ENCODE measurements around the gene DENND5B. TPM values are rescaled to one million over a fixed set of nuclear protein-coding genes. Genes with fewer than 3 reads are reported as not detected.
"Not testable (repeated sequence)": the region's sequence is repeated elsewhere in the genome, so short reads cannot be mapped to it uniquely, and the experiment has no call there.

The DENND5B gene
- polyA plus RNA-seq, 3 donors: 26.9 to 32.1 (median 28.4) TPM

DNA sequence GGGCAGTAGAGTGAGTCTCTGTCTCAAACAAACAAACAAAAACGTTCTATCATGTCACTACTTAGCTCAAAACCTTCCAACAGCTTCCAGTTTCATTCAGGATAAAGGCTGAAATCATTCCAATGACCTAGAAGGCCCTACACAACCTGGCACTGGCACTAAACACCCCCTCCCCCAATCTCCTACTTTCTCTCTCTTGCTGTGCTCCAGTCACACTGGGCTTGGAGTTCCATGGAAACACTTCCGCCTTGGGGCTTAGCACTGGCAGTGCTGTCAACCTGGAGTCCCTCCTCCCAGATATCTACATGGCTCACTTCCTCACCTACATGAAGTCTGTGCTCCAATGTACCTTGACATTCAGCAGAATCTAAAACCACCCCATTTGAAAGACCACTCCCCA, 199.9 kb downstream of the DENND5B start:
- DNase-seq (ENCODE audit: low read depth in 3 of 3, low spot score in 2 of 3): no peak

GRCh38 chr12:31388713-31389112, 202.2 kb downstream of the DENND5B start:
- DNase-seq (ENCODE audit: low read depth in 3 of 3, low spot score in 2 of 3): no peak

DNA sequence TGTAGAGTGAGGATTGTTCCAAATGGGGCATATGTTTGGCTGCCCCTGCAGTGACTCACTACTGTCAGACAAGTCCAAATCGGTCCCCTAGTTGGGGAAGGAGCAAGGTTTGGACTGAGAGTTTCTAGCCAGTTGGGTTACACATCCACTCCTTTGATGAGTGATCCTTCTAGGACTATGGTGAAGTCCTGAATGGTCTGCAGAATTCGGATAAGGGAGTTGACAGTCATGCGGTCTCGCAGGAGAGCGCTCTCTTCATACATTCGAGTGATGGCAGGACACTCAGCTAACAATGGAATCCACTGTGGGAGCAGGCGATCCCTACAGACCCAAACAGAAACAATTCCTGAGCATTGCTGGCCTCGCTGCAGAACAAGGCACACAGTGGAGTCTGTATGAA, 203.5 kb downstream of the DENND5B start:
- DNase-seq (ENCODE audit: low read depth in 3 of 3, low spot score in 2 of 3): no peak

DNA sequence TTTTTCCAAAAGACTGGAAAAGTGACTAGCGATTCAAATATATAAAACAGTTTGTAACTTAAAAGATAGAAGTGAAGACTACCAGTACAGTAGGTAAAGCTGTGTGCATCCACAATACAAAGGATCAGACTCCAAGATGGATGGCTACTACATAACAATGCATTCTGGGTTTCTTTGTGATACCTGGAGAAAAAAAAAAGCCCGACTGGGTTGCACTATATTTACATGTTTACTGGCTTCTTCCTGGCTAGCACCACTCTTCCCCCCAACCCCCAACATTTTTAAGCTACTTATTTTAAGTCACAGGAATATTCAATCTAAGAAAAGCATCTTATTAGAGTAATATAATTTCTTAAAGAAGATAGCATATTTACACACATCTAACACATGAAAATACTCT, 203.9 kb downstream of the DENND5B start:
- DNase-seq (ENCODE audit: low read depth in 3 of 3, low spot score in 2 of 3): no peak

DNA sequence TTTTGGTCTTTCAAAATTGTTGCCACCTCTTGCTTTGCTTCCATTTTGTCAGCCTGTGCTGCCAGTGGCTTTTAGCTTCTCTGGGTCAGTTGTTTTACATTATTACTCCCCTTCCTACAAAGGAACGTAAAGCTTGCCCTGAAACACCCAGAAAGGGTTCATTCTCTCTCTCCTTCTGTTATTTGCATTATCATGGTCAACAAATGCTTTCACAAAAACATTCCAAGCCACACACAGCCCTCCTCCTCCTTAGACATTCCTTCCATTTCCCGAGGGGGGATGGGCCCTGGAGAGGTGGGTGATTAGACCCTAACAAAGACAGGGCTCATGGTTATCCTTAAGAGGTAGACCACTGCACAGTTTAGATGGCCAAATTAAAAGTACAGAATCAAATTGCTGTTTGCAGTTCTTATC, 204.6 kb downstream of the DENND5B start:
- DNase-seq (ENCODE audit: low read depth in 3 of 3, low spot score in 2 of 3): no peak

DNA sequence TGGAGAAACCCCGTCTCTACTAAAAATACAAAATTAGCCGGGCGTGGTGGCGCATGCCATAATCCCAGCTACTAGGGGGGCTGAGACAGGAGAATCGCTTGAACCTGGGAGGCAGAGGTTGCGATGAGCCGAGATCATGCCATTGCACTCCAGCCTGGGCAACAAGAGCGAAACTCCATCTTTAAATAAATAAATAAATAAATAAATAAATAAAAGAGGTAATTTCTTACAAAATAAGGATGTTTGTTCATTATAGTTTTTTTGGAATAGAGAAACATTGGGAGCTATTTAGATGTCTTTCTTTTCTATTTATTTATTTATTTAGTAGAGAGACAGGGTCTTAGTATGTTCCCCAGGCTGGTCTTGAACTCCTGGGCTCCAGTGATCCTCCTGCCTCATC, 213.7 kb downstream of the DENND5B start:
- DNase-seq (ENCODE audit: low read depth in 3 of 3, low spot score in 2 of 3): not testable (repeated sequence)

- not testable (repeated sequence) for DNase-seq (ENCODE audit: low read depth in 3 of 3, low spot score in 2 of 3)
Measured at GRCh38 chr12:31375422-31375821, 215.5 kb downstream of the DENND5B start.

GRCh38 chr12:31371256-31371620, 219.7 kb downstream of the DENND5B start:
- peak in 1 of 3 donors; percentile 62 for DNase-seq (ENCODE audit: low read depth in 3 of 3, low spot score in 2 of 3)

GRCh38 chr12:31370531-31371255, 220.2 kb downstream of the DENND5B start:
- peak in 1 of 3 donors; percentile 72 for DNase-seq (ENCODE audit: low read depth in 3 of 3, low spot score in 2 of 3)

GRCh38 chr12:31369712-31370521, 221.0 kb downstream of the DENND5B start:
- peak in 1 of 3 donors; percentile 65 for DNase-seq (ENCODE audit: low read depth in 3 of 3, low spot score in 2 of 3)

DNA sequence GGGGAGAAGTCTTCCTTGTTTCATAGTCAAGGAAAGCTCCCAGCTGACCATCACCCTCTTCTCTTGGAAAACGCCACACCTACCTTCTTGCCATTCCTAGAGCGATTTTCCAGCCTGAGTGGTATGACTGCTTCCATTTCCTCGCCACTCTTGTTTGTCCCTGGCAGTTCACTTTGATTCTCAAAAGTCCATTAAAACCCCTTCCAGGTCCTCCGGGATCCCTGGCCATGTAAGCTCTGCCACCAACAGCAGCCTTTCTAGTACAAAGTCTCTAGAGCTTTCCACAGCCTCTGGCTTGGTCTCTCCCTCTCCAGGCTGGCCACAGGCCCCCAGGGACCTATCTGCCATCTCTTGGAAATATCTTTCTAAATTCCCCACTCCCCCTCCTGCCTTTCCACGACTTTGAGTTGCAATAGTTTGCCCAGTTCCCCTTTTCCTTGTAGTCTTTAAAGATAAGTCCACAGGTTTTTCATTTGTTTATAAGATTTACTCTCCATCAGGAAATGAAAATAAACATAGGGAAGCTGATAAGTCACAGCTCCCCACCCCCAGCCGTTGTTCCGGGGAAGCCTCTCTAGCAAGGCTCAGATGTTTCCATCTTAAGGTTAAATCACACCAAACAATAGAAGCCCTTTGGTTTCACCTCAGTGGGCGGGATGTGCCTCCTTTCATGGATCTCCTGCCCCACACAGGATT, 222.1 kb downstream of the DENND5B start:
- DNase-seq (ENCODE audit: low read depth in 3 of 3, low spot score in 2 of 3): peak in 1 of 3 donors; percentile 39

DNA sequence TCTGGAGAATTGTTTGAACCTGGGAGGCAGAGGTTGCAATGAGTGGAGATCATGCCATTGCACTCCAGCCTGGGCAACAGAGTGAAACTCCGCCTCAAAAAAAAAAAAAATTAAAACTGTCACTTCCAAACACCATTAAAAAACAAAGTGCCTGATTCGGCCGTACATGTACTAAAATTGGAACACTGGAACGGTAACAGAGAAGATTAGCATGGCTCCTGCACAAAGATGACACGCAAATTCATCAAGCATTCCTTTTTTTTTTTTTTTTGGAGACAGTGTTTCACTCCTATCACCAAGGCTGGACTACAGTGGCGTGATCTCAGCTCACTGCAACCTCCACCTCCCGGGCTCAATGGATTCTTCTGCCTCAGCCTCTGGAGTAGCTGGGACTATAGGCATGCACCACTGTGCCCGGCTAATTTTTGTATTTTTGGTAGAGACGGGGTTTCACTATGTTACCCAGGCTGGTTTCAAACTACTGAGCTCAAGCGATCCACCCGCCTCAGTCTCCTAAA, 224.8 kb downstream of the DENND5B start:
- no peak for DNase-seq (ENCODE audit: low read depth in 3 of 3, low spot score in 2 of 3)

- DNase-seq (ENCODE audit: low read depth in 3 of 3, low spot score in 2 of 3): no peak
Measured at GRCh38 chr12:31363831-31364230, 227.1 kb downstream of the DENND5B start.

GRCh38 chr12:31363416-31363809, 227.5 kb downstream of the DENND5B start:
- no peak for DNase-seq (ENCODE audit: low read depth in 3 of 3, low spot score in 2 of 3)

DNA sequence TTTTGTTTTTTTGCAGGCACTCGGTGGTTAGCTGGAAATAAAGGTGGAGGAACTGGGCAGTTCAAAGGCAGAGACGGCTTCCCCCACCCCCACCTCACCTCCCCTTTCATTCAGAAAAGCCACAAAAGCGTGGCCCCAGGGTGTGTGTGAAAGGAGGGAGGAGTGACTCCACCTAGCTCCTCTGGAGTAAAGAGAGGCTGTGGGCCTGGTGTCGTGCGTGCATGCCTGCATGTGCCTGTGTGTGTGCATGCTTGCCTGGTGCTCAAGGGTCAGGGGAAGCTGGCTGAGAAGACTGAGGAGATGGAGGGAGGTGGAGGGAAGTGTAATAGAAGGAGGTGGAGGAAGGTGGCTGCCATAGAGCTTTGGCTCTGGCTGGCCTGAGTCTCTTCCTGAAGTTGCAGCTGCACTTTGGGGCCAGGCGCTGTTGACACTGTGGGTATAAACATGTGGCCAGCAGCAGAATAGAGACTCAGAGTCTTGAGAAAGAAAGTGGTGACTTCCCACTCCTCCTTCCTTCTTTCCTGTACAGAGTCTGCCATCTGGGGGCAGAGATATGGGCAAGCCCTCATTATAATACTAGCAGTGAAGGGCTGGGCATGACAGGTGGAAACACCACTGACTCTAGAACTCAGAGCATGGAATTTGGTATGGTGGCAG, 228.0 kb downstream of the DENND5B start:
- no peak for DNase-seq (ENCODE audit: low read depth in 3 of 3, low spot score in 2 of 3)

DNA sequence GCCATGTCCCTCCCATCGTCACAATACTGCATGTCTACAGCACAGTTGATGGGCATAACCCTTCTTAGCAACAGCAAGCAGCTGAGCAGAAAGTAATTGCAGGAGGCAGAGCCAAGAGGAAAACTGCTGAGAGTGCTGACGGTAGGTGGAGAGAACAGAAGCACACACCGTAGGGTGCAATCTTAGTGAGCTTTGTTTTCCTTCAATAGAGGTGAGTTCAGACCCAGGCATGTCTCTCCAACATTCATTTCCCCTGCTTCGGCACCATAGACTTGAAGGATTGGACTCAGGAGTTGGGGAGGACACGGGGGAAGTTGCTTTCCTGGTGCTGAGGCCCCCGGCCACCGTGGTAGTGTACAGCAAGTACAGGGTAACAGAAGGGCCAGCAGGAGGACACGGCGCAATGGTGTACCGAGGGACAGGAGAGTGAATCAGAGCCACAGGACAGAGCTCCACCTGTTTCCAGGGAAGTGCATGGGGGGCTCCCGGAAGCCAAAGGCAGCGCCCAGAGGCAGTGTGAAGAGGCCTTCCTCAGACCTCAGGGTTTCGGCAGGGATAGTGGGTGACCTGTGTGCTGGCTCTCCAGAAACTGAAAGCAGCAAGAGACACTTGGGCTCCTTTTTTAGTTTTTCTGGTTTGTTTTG, 228.7 kb downstream of the DENND5B start:
- no peak for DNase-seq (ENCODE audit: low read depth in 3 of 3, low spot score in 2 of 3)

- no peak for DNase-seq (ENCODE audit: low read depth in 3 of 3, low spot score in 2 of 3)
Measured at GRCh38 chr12:31361730-31362114, 229.2 kb downstream of the DENND5B start.

DNA sequence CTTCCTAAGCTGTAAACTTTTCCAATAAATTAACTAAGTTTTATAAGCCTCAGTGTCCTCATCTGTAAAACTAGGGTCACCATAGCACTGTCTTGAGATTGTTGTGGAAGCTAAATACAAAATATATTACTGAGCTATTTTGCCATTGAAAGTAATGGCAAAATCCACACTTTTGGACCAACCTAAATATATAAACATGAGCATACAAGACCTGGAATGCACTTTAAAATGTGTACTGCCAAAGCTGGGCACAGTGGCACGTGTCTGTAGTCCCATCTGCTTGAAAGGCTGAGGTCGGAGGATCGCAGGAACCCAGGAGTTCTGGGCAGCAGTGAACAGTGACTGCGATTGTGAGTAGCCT, 235.2 kb downstream of the DENND5B start:
- DNase-seq (ENCODE audit: low read depth in 3 of 3, low spot score in 2 of 3): no peak

DNA sequence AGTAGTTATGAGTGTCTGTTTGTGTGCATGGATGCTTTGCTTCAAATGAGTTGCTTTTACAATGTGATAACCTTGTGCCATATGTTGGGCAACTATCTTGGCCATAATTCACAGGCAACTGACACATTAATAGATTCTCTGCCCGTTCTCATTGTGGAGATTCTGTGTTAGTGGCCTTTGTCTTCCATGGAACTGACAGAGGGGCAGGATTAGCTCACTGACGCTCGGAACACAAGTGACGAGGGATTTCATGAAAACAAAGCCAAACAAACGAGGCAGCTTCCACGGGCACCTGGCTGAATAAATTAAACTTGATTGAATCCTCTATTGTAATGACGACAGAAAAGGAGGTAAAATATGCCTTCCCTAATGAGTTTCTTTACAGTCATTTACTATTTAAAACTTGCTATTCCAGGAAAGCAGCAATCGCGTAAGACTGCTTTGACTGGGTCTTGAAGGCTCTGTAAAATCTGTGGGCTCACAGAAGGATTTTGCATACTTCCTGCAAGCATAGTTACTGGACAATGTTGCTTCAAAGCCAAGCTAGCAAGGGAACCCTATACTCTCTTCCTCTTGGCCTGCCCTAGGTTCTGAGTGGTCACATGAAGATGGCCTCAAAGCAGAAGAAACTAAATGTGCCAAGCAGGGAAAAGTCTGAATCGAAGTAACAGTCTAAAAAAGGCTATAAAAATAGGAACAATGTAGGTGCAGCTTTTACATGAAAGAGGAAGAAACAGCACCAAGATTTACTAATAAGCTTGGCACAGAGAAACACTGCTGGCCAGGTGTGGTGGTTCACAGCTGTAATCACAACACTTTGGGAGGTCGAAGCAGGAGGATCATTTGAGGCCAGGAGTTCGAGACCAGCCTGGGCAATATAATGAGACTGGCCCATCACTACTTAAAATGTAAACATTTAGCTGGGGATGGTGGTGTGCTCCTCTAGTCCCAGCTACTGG, 236.9 kb downstream of the DENND5B start:
- no peak for DNase-seq (ENCODE audit: low read depth in 3 of 3, low spot score in 2 of 3)

All from right renal cortex interstitium (tissue), 3 donors.